Inflammatory macrophage treated with lipopolysaccharide for 4 hours (primary cell): ENCODE data around the gene SKOR1.

Experiments used
- DNase-seq: peaks from one replicate; pipeline ENCODE4 v3.0.0-alpha.2; 2020

Gene SKOR1

DNA sequence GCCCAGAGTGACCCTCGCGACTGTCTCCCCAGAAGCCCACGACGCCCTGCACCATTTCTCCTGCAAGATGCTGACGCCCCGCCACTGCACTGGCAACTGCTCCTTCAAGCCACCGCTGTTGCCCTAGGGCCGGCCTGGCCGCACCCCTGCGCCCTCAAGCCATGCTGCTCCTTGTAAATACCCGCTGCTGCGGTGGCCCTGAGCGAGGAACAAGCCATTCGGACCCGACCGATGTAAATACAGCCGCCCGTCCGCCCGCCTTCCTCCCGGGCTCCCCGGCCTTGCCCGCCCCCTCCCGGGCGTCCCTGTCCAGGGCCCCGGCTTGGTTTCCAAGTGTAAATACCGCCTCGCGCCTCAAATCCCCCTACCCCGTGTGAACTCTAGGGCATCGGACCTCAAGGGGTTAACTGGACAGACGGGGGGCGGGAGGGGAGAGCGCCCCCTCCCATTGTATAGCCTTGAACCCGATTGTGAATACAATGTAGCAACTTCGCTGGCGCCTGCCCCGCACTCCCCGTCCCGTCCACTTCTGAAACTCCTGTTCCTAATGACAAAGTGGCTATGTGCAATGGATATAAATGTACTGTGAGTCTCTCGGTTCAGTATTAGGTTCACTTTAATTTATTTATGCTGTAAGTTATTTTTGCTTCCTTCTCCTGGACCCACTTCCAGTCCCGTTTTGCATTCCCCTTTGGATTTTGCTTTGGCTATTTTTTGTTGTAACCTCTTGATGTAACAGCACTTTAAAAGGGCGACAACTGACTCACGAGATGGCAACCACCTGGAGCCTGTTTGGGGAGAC is 8.6 kb downstream of the SKOR1 start:
- DNase-seq, result no peak

GRCh38 chr15:67834581-67835296 is 9.4 kb downstream of the SKOR1 start:
- DNase-seq, result no peak

GRCh38 chr15:67835297-67836133 is 10.2 kb downstream of the SKOR1 start:
- DNase-seq, result peak; percentile 37

DNA sequence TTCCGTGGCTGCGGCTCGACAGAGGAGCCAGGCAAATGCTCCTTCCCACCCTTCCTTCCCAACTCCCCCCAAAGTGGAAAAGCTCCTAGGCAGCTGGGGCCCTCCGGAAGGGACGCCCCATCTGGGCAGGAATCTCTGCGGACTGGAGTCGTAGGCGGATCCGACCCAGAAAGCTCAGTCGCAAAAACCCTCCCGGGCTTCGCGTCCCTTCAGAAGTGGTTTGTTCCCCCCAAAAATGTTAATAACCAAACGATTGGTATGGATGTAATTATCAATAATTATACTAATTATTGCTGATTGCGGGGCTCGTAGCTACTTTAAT is 10.8 kb downstream of the SKOR1 start:
- no peak for DNase-seq

DNA sequence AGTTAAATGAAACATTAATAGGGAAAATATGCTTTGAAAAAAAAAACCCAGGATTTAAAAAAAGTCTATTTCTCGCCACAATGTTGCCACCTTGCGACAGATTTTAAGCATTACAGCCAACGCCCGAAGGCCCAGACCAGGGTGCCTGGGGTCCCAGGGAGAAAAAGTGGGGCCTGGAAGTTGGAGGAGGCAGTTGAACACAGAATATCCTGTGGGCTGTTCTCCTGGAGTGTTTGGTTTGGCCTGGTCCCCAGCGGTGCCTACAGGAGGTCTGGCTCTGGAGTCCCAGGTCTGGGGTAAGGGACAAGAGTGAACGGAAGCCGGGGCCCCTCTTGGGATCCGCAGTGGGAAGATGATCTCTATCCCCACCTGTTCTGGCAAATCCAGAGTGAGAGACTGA is 11.2 kb downstream of the SKOR1 start:
- DNase-seq, result peak; percentile 55

DNA sequence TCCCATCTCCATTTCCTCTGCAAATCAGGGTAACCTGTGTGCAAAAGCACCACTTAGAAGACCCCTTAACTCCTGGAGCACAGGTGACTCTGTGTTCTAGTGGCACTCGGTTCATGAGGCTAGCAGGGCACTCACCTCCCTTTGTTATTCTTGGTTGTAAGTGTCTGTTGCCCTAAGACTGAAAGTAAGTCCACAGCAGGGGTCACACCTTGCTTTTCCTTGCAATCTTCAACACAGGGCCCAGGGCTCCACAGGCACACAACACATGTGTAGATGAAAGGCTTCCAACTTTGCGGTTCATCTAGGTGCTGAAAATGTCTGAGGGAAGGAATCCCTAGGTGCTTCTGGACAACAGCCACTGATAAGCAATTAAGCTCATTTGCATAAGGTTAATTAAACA is 11.6 kb downstream of the SKOR1 start:
- no peak for DNase-seq

DNA sequence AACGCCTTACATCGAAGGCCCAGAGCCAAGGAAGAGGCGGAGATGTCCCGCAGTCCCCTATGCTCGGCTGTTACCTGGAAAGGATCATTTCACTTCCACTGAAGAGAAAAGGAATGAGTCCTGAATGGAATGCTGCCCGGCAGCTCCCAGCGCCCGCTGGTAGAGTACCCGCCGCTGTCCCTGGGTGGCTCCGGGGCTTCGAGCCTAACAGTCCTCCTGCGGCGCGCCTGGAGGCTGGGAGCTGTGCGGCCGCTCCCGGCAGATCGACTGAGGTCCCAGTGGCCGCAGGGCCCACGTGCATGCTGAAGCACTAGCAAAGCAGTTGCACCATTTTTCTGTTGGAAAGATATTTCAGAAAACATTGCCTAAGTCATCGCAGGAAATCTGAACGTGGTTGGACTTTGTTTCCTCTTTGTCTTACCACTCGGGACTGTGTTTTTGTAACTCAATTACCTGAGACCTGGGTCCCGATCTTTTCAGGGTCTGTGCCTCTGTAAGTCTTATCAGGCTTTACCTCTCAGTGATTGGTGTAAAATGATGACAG is 13.6 kb downstream of the SKOR1 start:
- peak; percentile 73 for DNase-seq

DNA sequence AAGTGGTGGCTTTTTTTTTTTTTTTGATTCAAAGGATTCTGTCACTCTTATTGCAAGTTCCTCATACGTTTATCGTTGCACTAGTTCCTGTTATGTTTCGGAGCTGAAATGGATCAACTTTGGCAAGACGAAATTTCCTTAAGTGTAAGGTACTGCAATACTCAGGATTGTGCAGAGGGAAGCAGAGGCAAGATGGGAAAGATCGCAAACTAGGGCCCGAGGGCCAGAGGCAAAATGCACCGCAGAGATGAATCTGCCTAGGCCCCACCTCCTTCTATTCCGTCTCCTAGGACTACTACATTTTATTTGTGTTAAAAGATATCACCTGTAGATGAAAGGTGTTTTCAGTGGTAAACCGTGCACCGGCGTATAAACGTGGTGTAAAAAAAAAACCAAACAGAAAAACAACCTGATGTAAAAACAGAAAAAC is 14.2 kb downstream of the SKOR1 start:
- peak; percentile 79 for DNase-seq

DNA sequence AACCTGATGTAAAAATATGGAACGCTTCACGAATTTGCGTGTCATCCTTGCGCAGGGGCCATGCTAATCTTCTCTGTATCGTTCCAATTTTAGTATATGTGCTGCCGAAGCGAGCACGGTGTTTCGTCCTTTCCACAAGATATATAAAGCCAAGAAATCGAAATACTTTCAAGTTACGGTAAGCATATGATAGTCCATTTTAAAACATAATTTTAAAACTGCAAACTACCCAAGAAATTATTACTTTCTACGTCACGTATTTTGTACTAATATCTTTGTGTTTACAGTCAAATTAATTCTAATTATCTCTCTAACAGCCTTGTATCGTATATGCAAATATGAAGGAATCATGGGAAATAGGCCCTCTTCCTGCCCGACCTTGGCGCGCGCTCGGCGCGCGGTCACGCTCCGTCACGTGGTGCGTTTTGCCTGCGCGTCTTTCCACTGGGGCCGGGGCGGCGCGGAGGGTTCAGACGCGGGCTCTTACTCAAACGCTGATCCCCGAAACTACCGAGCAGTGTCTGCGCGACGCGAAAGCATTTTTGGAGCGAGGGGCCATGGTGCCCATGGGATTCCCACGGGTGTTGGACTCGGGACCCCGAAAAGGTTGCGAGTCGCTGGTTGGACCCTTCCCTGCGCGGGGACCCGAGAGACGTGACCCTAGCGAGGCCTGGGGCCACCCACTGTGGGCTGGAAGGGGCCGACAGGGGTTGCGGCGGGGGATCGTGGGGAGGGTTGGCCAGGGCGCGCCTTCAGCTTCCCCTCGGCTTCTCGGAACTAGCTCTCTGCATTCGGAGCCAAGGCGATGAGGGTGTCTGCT is 14.8 kb downstream of the SKOR1 start, which contains the start of gene RNU6-1:
TSS of gene RNU6-1 (minus strand) at position 117 of the 820 bp plus-strand sequence.
- DNase-seq, result peak; percentile 95

GRCh38 chr15:67840749-67841512 is 15.6 kb downstream of the SKOR1 start:
- peak; percentile 40 for DNase-seq

GRCh38 chr15:67841513-67841762 is 16.1 kb downstream of the SKOR1 start:
- DNase-seq, result no peak

DNA sequence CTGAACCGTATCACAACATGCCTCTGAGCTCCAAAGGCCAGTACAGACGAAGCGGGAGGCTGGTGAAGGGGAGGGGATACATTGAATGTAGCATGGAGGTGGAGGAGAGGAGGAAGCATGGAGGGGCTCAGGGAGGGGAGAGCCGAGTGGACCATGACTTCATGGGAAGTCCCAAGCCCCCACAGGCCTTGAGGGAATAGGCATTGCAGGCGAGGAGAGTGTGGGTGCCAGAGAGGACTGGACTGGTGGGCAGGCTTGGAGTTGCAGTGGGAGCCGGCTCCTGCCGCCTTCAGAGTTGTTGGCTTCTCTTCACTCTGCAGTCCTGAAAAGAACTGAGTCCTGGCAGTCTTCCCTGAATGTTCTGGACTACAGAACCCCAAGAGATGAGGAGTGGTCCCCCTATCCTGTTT is 17.8 kb downstream of the SKOR1 start:
- no peak for DNase-seq

- no peak for DNase-seq
Measured at GRCh38 chr15:67843571-67844387, 18.5 kb downstream of the SKOR1 start.

GRCh38 chr15:67845974-67846373 is 20.7 kb downstream of the SKOR1 start:
- no peak for DNase-seq

GRCh38 chr15:67849538-67849937 is 24.2 kb downstream of the SKOR1 start:
- DNase-seq, result no peak

- DNase-seq, result no peak
Measured at GRCh38 chr15:67850336-67850735, 25.0 kb downstream of the SKOR1 start.

GRCh38 chr15:67850994-67851571 is 25.8 kb downstream of the SKOR1 start:
- peak; percentile 87 for DNase-seq

GRCh38 chr15:67852418-67852817 is 27.1 kb downstream of the SKOR1 start:
- DNase-seq, result no peak

GRCh38 chr15:67853454-67853853 is 28.1 kb downstream of the SKOR1 start:
- no peak for DNase-seq

DNA sequence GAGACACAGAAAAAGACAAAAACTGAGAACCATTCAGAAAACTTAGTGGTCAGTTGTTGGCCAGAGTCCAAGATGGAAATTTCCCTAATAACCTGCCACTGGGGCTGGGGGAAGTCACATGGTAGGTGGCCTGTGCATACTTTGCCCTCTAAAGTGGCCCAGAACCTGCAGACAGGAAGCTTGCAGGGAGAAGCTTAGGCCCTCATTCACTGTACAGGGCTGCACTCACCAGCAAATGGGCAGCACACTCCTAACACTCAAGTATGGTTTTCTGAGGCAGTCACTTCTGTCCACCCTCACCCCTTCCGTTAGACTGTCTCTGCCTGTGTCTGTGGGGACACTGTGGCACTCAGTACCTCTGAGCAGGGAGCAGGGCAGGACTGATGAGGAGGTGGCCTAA is 29.0 kb downstream of the SKOR1 start:
- DNase-seq, result no peak

DNA sequence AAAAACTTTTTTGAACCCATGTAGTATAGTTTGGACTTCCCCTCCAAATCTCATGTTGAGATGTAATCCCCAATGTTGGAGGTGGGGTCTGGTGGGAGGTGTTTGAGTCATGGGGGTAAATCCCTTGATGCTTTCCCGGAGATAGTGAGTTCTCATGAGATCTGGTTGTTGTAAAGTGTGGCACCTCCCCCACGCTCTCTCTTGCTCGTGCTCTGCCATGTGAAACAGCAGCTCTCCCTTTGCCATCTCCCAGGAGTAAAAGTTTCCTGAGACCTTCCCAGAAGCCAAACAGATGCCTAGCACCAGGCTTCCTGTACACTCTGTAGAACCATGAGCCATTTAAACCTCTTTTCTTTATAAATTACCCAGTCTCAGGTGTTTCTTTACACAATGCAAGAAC is 30.5 kb downstream of the SKOR1 start:
- DNase-seq, result no peak
